A549 (cell line): Measurements from ENCODE around the gene IL22RA2. TPM values are rescaled to one million over a fixed set of nuclear protein-coding genes. Genes with fewer than 3 reads are reported as not detected.

ENCODE experiments used
- ATAC-seq, 2 experiments: fragments of 200-7000 bp in 1 of 2; fragments of >200 bp in 1 of 2; cut with Nextera tagmentation in 1 of 2; cut with Tn5 transposase in 1 of 2; 3 replicates each; pipeline versions ENCODE4 v1.8.0 to v1.9.1; 2018 to 2020; ENCODE audit warnings: mild to moderate bottlenecking in 1 of 2, moderate library complexity in 1 of 2
- CTCF ChIA-PET: fragments of 300-600 bp; sonication (Branson Sonifier 250); formaldehyde crosslinking; extraction: SDS; loops from one replicate; lab custom pipeline; 2021; ENCODE audit warnings: antibody characterized with exemption, inconsistent platforms; lab: Yijun Ruan, JAX
- POLR2A ChIA-PET: fragments of 350-600 bp; formaldehyde crosslinking; extraction: SDS; loops from one replicate; lab custom pipeline; 2021; ENCODE audit warnings: antibody characterized with exemption, inconsistent platforms; lab: Yijun Ruan, JAX
- DNase-seq, 2 experiments: peaks; one replicate each; pipeline versions ENCODE4 v3.0.0 to v3.0.0-alpha.2; 2011 to 2016; ENCODE audit warnings: low read depth in 1 of 2, low spot score in 1 of 2
- FAIRE-seq: peaks from 2 replicates; lab custom pipeline; 2011; peaks lifted over from hg19 to GRCh38; lab: Jason Lieb, UNC
- H3K27ac ChIP-seq, 2 experiments: fragments of >200 bp; sonication (Bioruptor Twin); formaldehyde crosslinking; 3 replicates each; pipeline ENCODE4 v1.5.1; 2016 to 2017
- H3K4me1 ChIP-seq: fragments of >200 bp; sonication (Bioruptor Twin); formaldehyde crosslinking; 3 replicates; pipeline ENCODE4 v1.6.1; 2016
- H3K4me2 ChIP-seq: fragments of >200 bp; sonication (Bioruptor Twin); formaldehyde crosslinking; 3 replicates; pipeline ENCODE4 v1.6.1; 2016
- H3K4me3 ChIP-seq: fragments of >200 bp; sonication (Bioruptor Twin); formaldehyde crosslinking; 3 replicates; pipeline ENCODE4 v1.5.1; 2016
- H3K9me3 ChIP-seq: fragments of >200 bp; sonication (Bioruptor Twin); formaldehyde crosslinking; 3 replicates; pipeline ENCODE4 v1.6.1; 2016
- BCL3 ChIP-seq: fragments of >200 bp; sonication (Bioruptor Twin); formaldehyde crosslinking; IDR thresholded peaks from 3 replicates; pipeline ENCODE4 v1.6.1; 2016
- CBX8 ChIP-seq: fragments of 200-600 bp; sonication (generic); IDR thresholded peaks from 2 replicates; pipeline ENCODE4 v1.6.1; 2016
- CHD2 ChIP-seq: fragments of 150-350 bp; IDR thresholded peaks from 2 replicates; pipeline ENCODE4 v1.6.1; 2014; ENCODE audit warnings: low read length; ENCODE audit not compliant: partially characterized antibody
- CHD4 ChIP-seq: fragments of 200-600 bp; sonication (generic); IDR thresholded peaks from 2 replicates; pipeline ENCODE4 v1.6.1; 2016; ENCODE audit warnings: antibody characterized with exemption, mild to moderate bottlenecking, borderline replicate concordance
- E2F6 ChIP-seq: IDR thresholded peaks from 2 replicates; pipeline ENCODE4 v1.6.1; 2012; ENCODE audit warnings: low read depth, borderline replicate concordance
- EHMT2 ChIP-seq: fragments of 200-600 bp; sonication (generic); IDR thresholded peaks from 2 replicates; pipeline ENCODE4 v1.6.1; 2016; ENCODE audit warnings: antibody characterized with exemption, low read depth, mild to moderate bottlenecking, moderate library complexity
- FOSL2 ChIP-seq, 2 experiments: fragments of 450-650 bp in 1 of 2; fragments of >200 bp in 1 of 2; sonication (Bioruptor Twin) in 1 of 2; formaldehyde crosslinking; IDR thresholded peaks; 2 replicates each; pipeline versions ENCODE4 v1.5.0 to v1.6.1; 2016 to 2020; ENCODE audit warnings: mild to moderate bottlenecking in 1 of 2, moderate library complexity in 1 of 2
- HDAC2 ChIP-seq: fragments of 200-600 bp; sonication (generic); IDR thresholded peaks from 2 replicates; pipeline ENCODE4 v1.6.1; 2016
- HES2 ChIP-seq: fragments of >200 bp; sonication (Bioruptor Twin); formaldehyde crosslinking; IDR thresholded peaks from 2 replicates; pipeline ENCODE4 v1.6.1; 2016
- HEYL ChIP-seq: fragments of 250-450 bp; sonication (Bioruptor Pico); IDR thresholded peaks from 2 replicates; pipeline ENCODE4 v1.8.0; 2021; ENCODE audit warnings: mild to moderate bottlenecking, moderate library complexity
- HMGXB4 ChIP-seq: fragments of 250-450 bp; sonication (Bioruptor Pico); IDR thresholded peaks from 2 replicates; pipeline ENCODE4 v1.5.0; 2021; ENCODE audit warnings: mild to moderate bottlenecking, moderate library complexity, borderline replicate concordance
- HOXA7 ChIP-seq: fragments of 250-450 bp; sonication (Bioruptor Pico); IDR thresholded peaks from 2 replicates; pipeline ENCODE4 v1.5.0; 2020; ENCODE audit warnings: mild to moderate bottlenecking, moderate library complexity
- MAZ ChIP-seq: fragments of 150-350 bp; IDR thresholded peaks from 2 replicates; pipeline ENCODE4 v1.6.1; 2014; ENCODE audit warnings: antibody characterized with exemption, low read depth, low read length, borderline replicate concordance
- NFE2L2 ChIP-seq: fragments of 150-350 bp; conservative IDR thresholded peaks from 2 replicates; pipeline ENCODE4 v1.6.1; 2014; ENCODE audit warnings: low read length
- NPAS2 ChIP-seq: fragments of 250-450 bp; sonication (Bioruptor Pico); IDR thresholded peaks from 2 replicates; pipeline ENCODE4 v1.8.0; 2022; ENCODE audit warnings: mild to moderate bottlenecking, moderate library complexity, borderline replicate concordance
- POLR2A ChIP-seq: IDR thresholded peaks from 2 replicates; pipeline ENCODE4 v1.6.1; 2012; ENCODE audit warnings: mild to moderate bottlenecking, low read length
- POLR2AphosphoS2 ChIP-seq: conservative IDR thresholded peaks from 2 replicates; pipeline ENCODE4 v1.6.1; 2012; ENCODE audit warnings: low read length, improper control_type of control experiment, inconsistent platforms
- RARB ChIP-seq: fragments of 250-450 bp; sonication (Bioruptor Pico); IDR thresholded peaks from 2 replicates; pipeline ENCODE4 v1.8.0; 2021; ENCODE audit warnings: mild to moderate bottlenecking, moderate library complexity
- ZNF302 ChIP-seq: fragments of 250-450 bp; sonication (Bioruptor Pico); IDR thresholded peaks from 2 replicates; pipeline ENCODE4 v1.9.0; 2021; ENCODE audit warnings: inconsistent platforms, mild to moderate bottlenecking, moderate library complexity
- WGBS: methylation state at CpG from one replicate; pipeline ENCODE4 v1.1.6; 2017; ENCODE audit errors: missing lambda C conversion rate; 5-methylcytosine and 5-hydroxymethylcytosine counted together
- polyA plus RNA-seq, 4 experiments: library from polyadenylated mRNA; depleted of rRNA in 3 of 4; stranded (reverse); fragments of >200 nt; fragmentation: RNase III in 1 of 4; extraction: RNeasy Plus Mini Kit Qiagen cat#74134 plus additional on column Dnase treatment in 1 of 4; gene quantifications; 2 replicates in 3 of 4; 3 replicates in 1 of 4; pipeline ENCODE4 v1.2.3, GENCODE V29; 2011 to 2017

IL22RA2 gene
- polyA plus RNA-seq, 2 of the 4 experiments (the other 2 are of a cell fraction): not detected

- TF ChIP-seq E2F6 (no peak), MAZ (no peak)
Observed at GRCh38 chr6:137170266-137171052, 3.0 kb downstream of the IL22RA2 start (continued).

GRCh38 chr6:137167702-137168377 lies 5.6 kb downstream of the IL22RA2 start:
- Histone ChIP-seq H3K27ac (no peak overlapping the region), H3K4me2 (no peak overlapping the region), H3K4me3 (no peak overlapping the region), H3K4me1 (no peaks in the 10 kb centered on the region), H3K9me3 (no peaks in the 10 kb centered on the region)
- no peak for TF ChIP-seq HEYL (CRISPR knock-in tag)
- TF ChIP-seq BCL3: no peak
- TF ChIP-seq CHD2: no peak
- TF ChIP-seq RARB (CRISPR knock-in tag): no peak
- no peak for TF ChIP-seq CBX8
- TF ChIP-seq ZNF302 (CRISPR knock-in tag): no peak
- TF ChIP-seq POLR2AphosphoS2: no peak
- no peak for TF ChIP-seq NPAS2 (CRISPR knock-in tag)
- no peak for TF ChIP-seq HOXA7 (CRISPR knock-in tag)
- no peak for TF ChIP-seq HES2
- no peak for TF ChIP-seq HMGXB4 (CRISPR knock-in tag)
- no peak for TF ChIP-seq FOSL2 (IDR thresholded peaks at IDR 0.05)
- TF ChIP-seq FOSL2 (CRISPR knock-in tag; IDR thresholded peaks at IDR 0.05): no peak
- no peak for TF ChIP-seq CHD4
- TF ChIP-seq NFE2L2: no peak
- TF ChIP-seq EHMT2: no peak
- no peak for TF ChIP-seq HDAC2
- TF ChIP-seq POLR2A: no peak
- no peak for DNase-seq
- POLR2A ChIA-PET: no interaction called here
- CTCF ChIA-PET: interaction anchor here (1.3 to 1.9 kb wide), 3 partner anchors 14 to 147 kb away, joined by 3 to 4 read pairs (median 3); no protein-coding TSS in a partner anchor
- WGBS: 63% methylated on average over 4 of the region's 4 CpGs
- ATAC-seq: no peak
- no peak for FAIRE-seq
